ENCODE measurements around the gene CERS6.
"Not testable (repeated sequence)": the region's sequence is repeated elsewhere in the genome, so short reads cannot be mapped to it uniquely, and the experiment has no call there.

Gene CERS6

DNA sequence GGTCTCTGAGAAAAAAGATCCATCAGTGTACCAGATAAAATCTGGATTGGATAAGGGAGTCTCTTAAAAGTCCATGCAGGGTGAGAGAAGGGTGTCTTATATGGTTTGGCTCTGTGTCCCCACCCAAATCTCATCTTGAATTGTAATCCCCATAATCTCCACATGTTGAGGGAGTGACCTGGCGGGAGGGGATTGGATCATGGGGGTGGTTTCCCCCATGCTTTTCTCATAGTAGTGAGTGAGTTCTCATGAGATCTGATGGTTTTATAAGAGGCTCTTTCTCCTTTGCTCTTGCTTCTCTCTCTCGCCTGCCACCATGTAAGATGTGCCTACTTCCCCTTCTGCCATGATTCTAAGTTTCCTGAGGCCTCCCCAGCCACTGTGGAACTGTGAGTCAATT, 46.8 kb downstream of the CERS6 start:
- not testable (repeated sequence) for DNase-seq

- no peak for DNase-seq
Observed at GRCh38 chr2:168503901-168504300, 47.8 kb downstream of the CERS6 start.

DNA sequence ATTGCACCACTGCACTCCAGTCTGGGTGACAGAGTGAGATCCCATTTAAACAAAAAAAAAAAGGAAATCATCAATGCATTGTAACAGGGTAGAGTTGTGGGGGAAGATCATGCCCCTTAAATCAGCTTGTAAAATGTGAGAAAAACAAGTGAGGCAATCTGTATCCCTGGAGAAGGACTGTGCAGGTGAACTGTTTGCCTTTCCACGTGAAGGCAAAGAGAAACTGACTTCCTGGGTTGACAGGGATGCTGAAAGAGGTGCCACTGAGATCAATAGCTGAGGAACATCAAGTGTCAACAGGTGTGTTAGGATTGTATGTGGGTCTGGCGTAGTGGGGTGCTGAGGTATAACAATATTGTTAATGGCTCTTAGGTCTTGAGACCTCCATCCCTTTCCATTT, 48.3 kb downstream of the CERS6 start:
- no peak for DNase-seq

GRCh38 chr2:168510125-168510756, 54.2 kb downstream of the CERS6 start:
- DNase-seq: no peak

- DNase-seq: no peak
Observed at GRCh38 chr2:168514692-168515091, 58.6 kb downstream of the CERS6 start.

GRCh38 chr2:168515502-168515901, 59.4 kb downstream of the CERS6 start:
- DNase-seq: no peak

DNA sequence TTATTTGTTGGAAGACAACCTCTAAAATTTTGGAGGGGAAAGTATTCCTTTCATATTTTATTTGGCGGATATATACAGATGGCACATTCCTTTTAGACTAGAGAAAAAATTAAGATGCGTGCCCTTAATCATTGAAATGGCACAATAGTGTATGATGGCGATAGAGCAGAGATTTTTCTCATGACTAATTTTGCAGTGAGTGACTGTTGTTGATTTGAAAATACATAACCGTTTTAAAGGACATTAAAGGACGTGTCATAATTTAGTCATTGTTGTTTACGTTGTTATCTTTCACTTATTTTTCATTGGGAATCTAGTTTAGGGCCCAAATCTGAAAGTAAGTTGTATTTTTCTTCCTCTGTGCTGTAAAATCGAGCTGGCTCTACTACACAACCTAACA, 61.7 kb downstream of the CERS6 start:
- DNase-seq: no peak

DNA sequence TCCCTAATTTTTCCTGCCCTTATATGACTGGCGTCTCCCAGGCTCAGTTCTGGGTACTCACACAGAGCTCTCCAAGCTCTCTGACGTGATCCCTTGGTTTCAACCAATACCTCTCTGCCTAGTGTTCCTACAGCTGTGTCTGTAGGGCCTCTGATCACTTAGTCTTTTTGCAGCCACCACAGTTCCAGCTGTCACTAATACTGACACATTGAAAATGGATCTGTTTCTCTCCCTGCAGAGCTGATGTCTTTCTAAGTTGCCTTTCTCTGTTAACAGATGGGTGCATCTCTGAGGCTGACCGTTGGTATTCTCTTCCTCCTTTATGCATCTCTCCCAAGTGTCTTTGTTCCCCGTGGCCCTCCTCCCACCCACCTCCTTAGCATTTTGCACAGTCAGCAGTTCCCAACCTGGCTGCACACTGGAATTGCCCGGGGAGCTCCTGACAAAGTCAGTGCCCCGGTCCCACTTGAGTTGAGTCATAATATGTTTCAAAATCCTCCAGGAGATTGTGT, 62.5 kb downstream of the CERS6 start:
- peak; percentile 70 for DNase-seq

DNA sequence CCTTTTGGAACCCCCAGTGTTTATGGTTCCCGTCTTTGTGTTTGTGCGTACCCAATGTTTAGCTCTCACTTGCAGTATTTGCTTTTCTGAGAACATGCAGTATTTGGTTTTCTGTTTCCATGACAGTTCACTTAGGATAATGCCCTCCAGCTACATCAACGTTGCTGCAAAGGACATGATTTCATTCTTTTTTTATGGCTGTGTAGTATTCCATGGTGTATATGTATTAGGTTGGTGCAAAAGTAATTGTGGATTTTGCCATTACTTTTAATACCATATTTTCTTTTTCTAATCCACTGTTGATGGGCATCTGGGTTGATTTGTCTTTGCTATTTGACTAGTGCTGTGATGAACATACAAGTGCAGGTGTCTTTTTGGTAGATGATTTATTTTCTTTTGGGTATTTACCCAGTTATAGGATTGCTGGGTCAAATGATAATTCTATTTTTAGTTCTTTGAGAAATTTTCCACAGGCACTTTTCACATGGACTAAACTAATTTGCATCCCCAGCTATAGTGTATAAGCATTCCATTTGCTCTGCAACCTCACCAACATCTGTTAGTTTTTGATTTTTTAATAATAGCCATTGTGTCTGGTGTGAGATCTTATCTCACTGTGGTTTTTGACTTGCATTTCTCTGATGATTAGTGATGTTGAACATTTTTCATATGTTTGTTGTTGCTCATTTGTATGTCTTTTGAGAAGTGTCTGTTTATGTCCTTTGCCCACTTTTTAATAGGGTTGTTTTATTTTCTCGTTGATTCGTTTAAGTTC, 63.6 kb downstream of the CERS6 start:
- DNase-seq: peak; percentile 6

- peak; percentile 53 for DNase-seq
Observed at GRCh38 chr2:168521053-168521741, 65.1 kb downstream of the CERS6 start.

DNA sequence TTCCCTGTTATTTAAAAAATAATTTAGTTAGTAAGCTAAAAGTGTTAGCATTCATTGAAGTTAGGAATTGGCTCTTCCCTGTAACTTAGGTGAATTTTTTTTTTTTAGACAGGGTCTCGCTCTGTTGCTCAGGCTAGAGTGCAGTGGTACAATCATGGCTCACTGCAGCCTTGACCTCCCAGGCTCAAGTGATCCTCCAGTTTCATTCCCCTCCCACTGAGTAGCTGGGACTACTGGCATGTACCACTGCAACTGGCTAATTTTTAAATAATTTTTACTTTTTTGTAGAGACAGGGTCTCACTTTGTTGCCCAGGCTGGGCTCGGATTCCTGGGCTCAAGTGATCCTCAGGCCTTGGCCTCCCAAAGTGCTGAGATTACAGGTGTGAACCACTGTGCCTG, 66.4 kb downstream of the CERS6 start:
- DNase-seq: no peak

DNA sequence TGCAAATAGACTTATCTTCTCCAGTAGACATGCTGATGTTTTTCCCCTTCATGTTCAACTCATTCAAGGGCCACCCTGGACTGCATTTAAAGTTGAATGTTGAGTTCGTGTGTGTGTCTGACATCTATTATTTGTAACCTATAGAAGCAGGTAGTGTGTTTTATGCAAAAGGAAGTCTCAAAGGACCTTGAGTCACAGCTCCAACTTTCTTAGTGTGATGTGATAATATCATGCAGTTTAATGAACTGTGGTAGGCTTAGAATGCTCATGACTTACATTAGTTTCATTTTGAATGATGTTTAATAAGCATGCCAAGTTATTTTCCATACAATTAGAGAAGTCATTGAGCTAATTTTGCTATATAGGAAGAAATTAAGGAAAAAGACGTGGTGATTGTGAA, 67.9 kb downstream of the CERS6 start:
- DNase-seq: no peak

DNA sequence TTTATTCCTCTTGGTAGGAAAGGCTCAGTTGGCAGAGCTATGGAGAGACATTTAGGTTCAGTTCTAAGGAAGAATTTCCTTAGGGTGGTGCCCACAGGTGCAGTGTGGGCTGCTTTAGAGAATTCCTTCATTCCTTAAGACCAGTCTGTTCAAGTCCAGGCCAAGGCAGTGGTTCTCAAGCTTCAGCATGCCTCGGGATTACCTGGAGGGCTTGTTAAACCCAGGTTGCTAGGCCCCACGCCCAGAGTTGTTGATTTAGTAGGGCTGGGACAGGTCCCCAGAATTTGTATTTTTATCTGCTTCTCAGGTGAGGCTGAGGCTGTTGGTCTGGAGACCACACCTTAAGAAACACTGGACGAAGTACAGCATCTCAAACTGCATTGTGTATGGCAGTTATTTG, 68.9 kb downstream of the CERS6 start:
- DNase-seq: no peak

- DNase-seq: no peak
Observed at GRCh38 chr2:168525716-168526446, 69.8 kb downstream of the CERS6 start.

DNA sequence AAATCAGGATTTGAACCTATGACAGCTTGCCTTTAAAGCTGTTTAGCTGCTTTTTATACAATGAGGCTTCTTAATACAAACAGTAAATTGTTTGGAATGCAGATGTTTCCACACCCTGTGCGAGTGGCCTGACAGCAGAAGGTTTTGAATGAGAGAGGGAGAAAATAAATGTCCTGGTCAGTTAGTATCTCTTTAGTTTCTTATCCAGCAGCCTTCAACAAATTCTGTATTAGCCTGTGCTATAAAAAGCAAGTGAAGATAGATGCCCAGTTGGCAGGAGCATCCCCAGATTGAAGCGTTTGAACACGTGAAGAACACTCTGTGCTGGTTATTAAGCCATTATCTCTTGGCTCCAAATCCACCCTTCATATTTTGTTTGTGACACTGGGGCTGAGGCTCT, 70.6 kb downstream of the CERS6 start:
- DNase-seq: no peak

- DNase-seq: no peak
Observed at GRCh38 chr2:168528016-168528415, 71.9 kb downstream of the CERS6 start.

DNA sequence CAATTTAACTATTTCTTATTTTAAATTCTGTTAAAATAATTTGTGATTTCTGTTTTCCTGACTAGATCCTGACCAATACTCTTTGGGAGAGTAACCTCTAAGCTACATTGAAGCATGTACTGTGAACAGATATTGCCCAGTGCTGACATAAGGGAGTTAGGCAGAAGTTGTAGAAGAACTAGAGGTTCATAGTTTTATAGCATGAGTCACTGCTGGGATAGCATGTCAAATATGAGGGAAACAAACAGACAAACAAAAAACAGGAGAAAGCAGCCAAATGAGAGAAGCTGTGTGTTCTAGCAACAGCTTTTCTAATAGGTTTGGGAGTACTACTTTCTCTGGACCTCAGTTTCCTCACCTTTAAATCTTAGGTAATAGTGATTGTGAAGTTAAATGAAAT, 72.4 kb downstream of the CERS6 start:
- DNase-seq: no peak

DNA sequence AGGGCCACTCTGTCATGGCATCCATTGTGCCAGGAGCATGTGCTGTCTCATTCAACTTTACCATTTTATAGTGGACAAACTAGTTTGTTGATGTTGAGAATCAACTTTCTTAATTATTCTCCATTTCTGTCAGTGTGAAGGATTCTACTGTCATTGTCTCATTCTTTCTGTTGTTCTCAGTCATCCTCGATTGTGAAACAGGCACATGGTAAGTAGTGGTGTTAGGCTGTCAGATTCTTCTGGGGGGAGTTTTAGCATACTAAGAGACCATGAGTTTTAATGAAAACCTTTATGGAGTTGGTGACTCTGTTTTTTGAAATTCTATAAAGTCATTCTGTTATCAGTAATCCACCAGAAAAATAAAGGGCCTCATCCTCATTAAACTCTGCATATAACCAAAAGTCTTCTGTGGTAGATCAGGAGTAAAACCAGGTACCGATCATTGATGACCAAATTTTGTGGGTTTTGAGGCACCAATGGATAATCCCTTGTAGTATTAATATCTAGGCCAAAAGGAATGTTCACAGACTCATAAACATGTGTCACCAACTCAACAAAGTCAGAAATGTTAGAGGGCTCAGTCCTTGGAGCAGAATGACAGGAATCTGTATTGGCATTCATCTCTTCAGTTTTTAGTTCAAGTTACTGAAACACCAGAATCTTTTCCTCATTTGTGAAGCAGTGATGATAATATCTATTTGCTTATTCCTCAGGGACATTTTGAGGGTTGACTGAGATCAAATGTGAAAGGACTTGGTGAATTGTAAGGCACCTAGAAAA, 73.2 kb downstream of the CERS6 start:
- no peak for DNase-seq

DNA sequence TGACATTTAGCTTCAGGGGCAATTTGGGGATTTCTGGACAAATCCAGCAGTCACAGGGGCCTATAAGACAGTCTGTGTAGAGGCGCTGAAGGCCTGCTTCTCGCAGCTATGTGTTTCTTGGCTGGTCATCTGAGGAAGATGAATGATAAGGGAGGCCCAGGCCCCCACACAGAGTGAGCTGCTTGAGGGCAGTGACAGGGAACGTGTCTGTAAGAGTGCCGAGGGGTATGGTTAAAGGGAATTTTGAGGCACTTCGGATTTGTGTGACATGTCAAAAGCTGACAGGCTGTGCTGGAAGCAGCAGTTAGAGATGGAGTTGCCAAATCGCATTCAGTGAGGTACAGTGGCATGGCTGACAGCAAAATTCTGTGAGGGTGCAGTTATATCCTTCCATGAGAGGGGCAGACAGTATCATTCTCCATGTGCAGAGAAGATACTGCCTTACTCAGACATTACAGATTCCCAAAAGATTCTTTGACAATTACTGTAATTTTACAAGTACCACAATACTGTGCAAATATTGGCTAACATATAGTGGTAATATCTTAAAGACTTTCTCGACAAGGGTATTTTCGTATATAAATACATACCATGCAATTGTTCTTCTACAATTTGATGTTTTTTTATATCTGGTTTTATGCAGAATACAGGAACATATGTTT, 74.0 kb downstream of the CERS6 start:
- no peak for DNase-seq

DNA sequence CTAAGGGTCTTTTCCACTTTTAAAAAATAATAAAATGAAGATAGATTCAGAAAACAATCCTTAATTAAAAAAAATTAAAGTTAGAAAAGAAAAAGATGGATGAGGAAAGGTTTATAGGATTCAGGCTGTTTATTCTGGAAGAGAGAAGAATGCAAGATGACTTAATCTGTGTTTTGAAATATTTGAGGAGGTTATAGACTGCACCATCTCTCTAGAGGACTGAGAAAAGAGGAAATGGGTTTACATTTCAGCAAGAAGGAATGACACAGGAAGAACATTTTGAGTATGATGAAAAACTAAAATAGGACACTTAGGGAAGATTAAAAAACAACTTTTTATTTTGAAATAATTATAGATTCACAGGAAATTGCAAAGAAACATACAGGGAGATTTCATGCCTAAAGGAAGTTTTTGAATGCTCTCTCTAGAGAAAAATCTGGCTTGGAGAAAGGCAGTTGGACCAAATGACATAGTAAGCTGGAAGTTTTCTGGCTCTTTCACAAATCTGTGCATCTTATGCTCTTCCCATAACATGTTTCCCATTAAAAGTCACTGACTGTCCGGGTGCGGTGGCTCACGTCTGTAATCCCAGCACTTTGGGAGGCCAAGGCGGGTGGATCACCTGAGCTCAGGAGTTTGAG, 75.0 kb downstream of the CERS6 start:
- DNase-seq: no peak

- peak; percentile 12 for DNase-seq
Observed at GRCh38 chr2:168534926-168535325, 78.9 kb downstream of the CERS6 start.

Measured in NCI-H69 (cell line).